GM12875 (cell line): Measurements from ENCODE around the gene PTBP2.

Experiments
- H3K4me3 ChIP-seq: one replicate; pipeline ENCODE4 v1.5.1; 2011; ENCODE audit warnings: low read depth, low read length, control low read depth
- TF ChIP-seq, protein P1 (sequence below): IDR thresholded peaks from 2 replicates; pipeline ENCODE4 v1.5.1; 2011; ENCODE audit warnings: low read depth, mild to moderate bottlenecking, control low read depth, inconsistent platforms, low read length, moderate library complexity, borderline replicate concordance; ENCODE audit not compliant: insufficient read depth

The PTBP2 gene

DNA sequence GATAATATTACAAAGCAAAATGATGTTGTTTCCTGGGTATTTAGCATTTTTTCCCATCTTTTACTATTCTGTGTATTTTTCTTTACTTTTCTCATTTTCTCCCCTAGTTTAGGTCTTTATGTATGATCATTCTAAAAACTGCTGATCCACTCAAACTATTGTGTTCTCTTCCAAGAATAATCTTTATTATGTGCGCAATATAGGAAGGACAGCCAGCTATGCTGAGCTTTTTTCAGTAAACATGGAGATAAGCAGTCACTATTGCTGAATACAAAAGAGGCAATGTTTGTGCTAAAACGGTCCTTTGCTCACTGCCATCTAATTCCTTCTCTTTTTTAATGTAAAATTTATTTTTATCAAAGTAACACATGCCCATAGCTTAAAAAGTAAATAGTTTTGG, 6.7 kb upstream of the PTBP2 start:
- no peak overlapping the region for H3K4me3 ChIP-seq
- TF ChIP-seq, protein P1, sequence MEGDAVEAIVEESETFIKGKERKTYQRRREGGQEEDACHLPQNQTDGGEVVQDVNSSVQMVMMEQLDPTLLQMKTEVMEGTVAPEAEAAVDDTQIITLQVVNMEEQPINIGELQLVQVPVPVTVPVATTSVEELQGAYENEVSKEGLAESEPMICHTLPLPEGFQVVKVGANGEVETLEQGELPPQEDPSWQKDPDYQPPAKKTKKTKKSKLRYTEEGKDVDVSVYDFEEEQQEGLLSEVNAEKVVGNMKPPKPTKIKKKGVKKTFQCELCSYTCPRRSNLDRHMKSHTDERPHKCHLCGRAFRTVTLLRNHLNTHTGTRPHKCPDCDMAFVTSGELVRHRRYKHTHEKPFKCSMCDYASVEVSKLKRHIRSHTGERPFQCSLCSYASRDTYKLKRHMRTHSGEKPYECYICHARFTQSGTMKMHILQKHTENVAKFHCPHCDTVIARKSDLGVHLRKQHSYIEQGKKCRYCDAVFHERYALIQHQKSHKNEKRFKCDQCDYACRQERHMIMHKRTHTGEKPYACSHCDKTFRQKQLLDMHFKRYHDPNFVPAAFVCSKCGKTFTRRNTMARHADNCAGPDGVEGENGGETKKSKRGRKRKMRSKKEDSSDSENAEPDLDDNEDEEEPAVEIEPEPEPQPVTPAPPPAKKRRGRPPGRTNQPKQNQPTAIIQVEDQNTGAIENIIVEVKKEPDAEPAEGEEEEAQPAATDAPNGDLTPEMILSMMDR, result no peak

DNA sequence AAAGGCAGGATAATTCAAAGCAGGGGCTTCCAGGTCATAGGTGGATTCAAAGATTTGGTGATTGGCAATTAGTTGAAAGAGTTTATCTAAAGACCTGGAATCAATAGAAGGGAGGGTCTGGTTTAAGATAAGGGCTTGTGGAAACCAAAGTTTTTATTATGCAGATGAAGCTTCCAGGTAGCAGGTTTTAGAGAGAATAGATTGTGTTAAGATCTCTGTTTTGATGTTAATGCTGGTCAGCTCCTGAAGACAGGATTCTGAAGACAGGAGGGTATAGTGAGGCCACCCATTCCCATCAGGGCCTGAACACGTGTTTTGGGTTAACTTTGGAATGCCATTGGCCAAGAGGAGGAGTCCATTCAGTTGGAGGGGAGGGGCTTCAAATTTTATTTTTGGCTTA, 6.1 kb upstream of the PTBP2 start:
- TF ChIP-seq, protein P1, result no peak
- H3K4me3 ChIP-seq, result no peak overlapping the region

DNA sequence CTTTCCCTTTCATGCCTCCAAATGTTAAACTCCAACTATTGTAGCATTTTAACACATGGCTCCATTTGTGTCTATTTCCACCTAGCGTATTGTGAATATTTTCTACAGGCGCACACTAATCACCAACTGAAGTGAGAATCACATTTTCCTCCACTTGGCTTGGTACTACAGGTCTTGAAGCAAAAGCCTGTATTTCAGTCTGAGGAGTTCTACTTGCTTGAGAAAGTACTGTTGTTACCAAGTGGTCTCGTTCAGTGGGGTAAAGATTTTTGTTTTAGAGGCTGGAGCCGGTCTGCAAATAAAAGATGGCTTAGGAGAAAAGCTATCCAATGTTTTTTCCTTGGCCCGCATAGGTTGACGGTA, 550 bp upstream of the PTBP2 start:
- TF ChIP-seq, protein P1, result no peak
- peak overlapping the region; percentile 74 for H3K4me3 ChIP-seq

DNA sequence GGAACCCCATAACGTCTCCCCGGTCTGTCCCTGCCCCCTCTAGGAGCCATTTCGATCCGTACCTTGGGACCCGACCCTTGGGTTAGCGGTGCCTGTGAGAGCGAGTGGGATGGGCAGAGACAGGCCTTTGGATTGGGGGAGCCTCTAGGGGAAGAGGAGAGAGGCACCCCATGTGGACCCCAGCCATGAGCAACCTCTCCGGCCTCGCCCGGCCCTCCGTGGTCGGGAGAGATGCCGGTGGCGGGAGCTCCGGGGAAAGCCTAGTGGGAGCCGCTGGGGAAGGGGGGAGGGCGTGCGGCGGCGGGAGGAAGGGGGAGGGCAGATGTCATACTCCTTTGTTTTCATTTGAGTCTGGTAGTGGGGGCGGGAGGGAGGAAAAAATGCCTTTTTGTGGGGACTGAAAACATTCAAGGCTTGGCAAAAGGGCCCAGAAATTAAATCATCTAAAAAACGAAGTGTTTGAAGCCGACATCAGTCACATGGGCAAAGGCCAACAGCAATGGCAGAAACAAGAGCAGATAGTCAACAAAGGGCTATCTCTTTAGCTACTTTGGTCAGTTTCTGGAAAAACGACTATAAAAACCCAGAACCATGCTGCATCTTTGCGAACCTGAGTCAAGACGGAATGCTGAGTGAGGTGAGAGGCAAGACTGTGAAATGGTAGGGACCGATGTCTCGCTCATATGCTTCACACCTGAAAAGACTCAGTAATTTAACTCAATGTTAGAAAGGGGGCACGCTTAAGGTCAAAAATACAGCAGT, 758 bp downstream of the PTBP2 start:
- peak overlapping the region; percentile 74 for H3K4me3 ChIP-seq
- TF ChIP-seq, protein P1, result no peak

DNA sequence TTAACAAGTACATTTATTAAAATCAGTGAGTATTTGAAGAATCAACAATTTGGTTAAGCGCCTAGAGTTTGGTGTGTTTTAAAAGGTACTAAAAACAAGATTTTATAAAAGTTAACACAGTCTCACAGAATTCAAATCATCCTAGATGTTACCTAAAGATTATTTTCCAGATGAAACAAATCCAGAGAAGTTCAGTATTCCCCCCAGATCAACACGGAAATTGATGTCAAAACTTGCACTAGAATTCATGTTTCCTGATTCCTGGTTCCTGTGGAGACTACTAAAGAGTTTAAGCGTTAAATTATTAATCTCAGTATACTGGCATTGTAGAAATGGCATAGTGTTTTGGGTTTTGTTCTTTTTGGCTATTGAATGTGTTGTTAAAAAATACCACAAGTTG, 1.4 kb downstream of the PTBP2 start:
- TF ChIP-seq, protein P1, result no peak
- peak overlapping the region; percentile 74 for H3K4me3 ChIP-seq

DNA sequence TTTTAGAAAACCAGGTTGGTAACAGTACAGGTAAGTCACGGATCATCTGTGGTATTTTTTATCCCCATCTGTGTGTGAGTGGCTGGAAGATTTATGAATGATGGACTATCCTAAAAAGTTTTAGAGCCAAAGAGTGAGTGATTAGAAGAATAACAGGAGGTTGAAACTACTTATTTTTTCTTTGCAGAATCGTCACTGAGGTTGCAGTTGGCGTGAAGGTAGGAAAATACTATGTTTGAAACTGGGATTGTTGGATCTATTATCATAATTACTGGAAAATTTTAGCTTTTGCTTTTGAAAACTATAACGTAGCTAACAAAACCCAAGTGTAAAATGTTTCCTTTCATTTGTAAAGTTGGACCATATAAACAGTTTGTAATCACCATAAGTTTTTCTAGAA, 1.8 kb downstream of the PTBP2 start:
- TF ChIP-seq, protein P1, result no peak
- no peak overlapping the region for H3K4me3 ChIP-seq

DNA sequence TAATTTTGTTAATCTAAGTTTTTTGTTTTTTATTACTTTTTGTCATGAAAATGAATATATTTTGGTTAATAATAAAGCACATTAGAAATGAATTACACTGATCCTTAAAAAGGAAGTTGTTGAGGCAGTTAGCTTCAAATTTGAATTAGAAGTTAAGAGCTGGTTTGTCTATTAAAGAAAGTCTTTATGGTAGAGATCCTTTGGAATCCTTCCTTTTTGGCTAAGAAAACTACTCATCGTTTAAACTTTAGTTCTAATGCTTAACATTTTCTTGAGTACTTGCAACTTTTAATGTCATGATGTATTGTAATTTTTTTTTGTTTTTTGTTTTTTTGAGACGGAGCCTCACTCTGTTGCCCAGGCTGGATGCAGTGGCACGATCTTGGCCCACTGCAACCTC, 2.4 kb downstream of the PTBP2 start:
- TF ChIP-seq, protein P1, result no peak
- H3K4me3 ChIP-seq, result no peak overlapping the region
